OCI-LY7 (cell line): ENCODE results near the gene P2RX1. TPM values are rescaled to one million over a fixed set of nuclear protein-coding genes. Genes with fewer than 3 reads are reported as not detected.

Source experiments
- BruUV-seq: library from RNA; stranded (reverse); fragments of 400-500 nt; replicated peaks from 2 replicates; lab custom pipeline; 2021; lab: Mats Ljungman, UMichigan
- CTCF ChIA-PET: fragments of 300-600 bp; sonication (Branson Sonifier 250); formaldehyde crosslinking; loops from one replicate; lab custom pipeline; 2022; ENCODE audit warnings: antibody characterized with exemption; ENCODE audit not compliant: unreplicated experiment; lab: Charles Lee
- POLR2A ChIA-PET: fragments of 300-600 bp; sonication (Branson Sonifier 250); formaldehyde crosslinking; loops from one replicate; lab custom pipeline; 2022; ENCODE audit warnings: antibody characterized with exemption; lab: Charles Lee
- DNase-seq: peaks from one replicate; pipeline ENCODE4 v3.0.0-alpha.2; 2015; ENCODE audit warnings: low spot score
- H2AFZ ChIP-seq: fragments of 200-600 bp; sonication (generic), shearing (Covaris generic); 2 replicates; pipeline ENCODE4 v1.6.1; 2014; ENCODE audit warnings: mild to moderate bottlenecking, antibody characterized with exemption, low read length, moderate library complexity
- H3K27ac ChIP-seq: fragments of 200-600 bp; sonication (generic); 2 replicates; pipeline ENCODE4 v1.5.1; 2014; ENCODE audit warnings: mixed run types, low read depth, mild to moderate bottlenecking, moderate library complexity, low read length, inconsistent platforms; ENCODE audit not compliant: poor library complexity, severe bottlenecking
- H3K36me3 ChIP-seq: fragments of 200-600 bp; sonication (generic); 2 replicates; pipeline ENCODE4 v1.6.1; 2014; ENCODE audit warnings: mild to moderate bottlenecking, antibody characterized with exemption, low read length, moderate library complexity, mixed read lengths; ENCODE audit not compliant: insufficient read depth
- H3K4me1 ChIP-seq: fragments of 200-600 bp; sonication (generic); 2 replicates; pipeline ENCODE4 v1.5.1; 2014; ENCODE audit warnings: mild to moderate bottlenecking, low read length; ENCODE audit not compliant: insufficient read depth, poor library complexity, severe bottlenecking
- H3K4me2 ChIP-seq: fragments of 200-600 bp; sonication (generic); 2 replicates; pipeline ENCODE4 v1.6.1; 2014; ENCODE audit warnings: mild to moderate bottlenecking, low read length
- H3K4me3 ChIP-seq: fragments of 200-600 bp; sonication (generic); 2 replicates; pipeline ENCODE4 v1.5.1; 2014; ENCODE audit warnings: mild to moderate bottlenecking, low read depth, low read length; ENCODE audit not compliant: poor library complexity, severe bottlenecking
- H3K79me2 ChIP-seq: fragments of 200-600 bp; sonication (generic); 2 replicates; pipeline ENCODE4 v1.6.1; 2016; ENCODE audit warnings: low read depth, mild to moderate bottlenecking, low read length, moderate library complexity, mixed read lengths; ENCODE audit not compliant: insufficient read depth
- H3K9me2 ChIP-seq: fragments of 200-600 bp; sonication (generic); 2 replicates; pipeline ENCODE4 v1.6.1; 2016; ENCODE audit warnings: mild to moderate bottlenecking, low read length, mixed read lengths; ENCODE audit not compliant: insufficient read depth
- H3K9me3 ChIP-seq: fragments of 200-600 bp; sonication (generic); 2 replicates; pipeline ENCODE4 v1.6.1; 2014; ENCODE audit warnings: mild to moderate bottlenecking, mixed run types, low read length, mixed read lengths
- H4K20me1 ChIP-seq: fragments of 200-600 bp; sonication (generic); 2 replicates; pipeline ENCODE4 v1.6.1; 2014; ENCODE audit warnings: mild to moderate bottlenecking, antibody characterized with exemption, low read length, moderate library complexity, mixed read lengths; ENCODE audit not compliant: insufficient read depth
- CTCF ChIP-seq: fragments of 200-600 bp; sonication (generic); conservative IDR thresholded peaks from 2 replicates; pipeline ENCODE4 v1.5.1; 2014; ENCODE audit warnings: mild to moderate bottlenecking, antibody characterized with exemption, low read length, moderate library complexity, mixed read lengths
- EZH2phosphoT487 ChIP-seq: fragments of 200-600 bp; sonication (generic); IDR thresholded peaks from 2 replicates; pipeline ENCODE4 v1.6.1; 2018; ENCODE audit warnings: low read depth, borderline replicate concordance, mild to moderate bottlenecking, mixed run types, antibody characterized with exemption, low read length, moderate library complexity, mixed read lengths
- intact Hi-C: fragments of 100-400 bp; cut with micrococcal nuclease; formaldehyde crosslinking; loops from one replicate; pipeline ENCODE4 v1.10.0; 2022; ENCODE audit not compliant: unreplicated experiment
- total RNA-seq, 2 experiments: library from RNA; depleted of rRNA in 1 of 2; stranded (reverse); fragments of >200 nt in 1 of 2; shearing (Covaris generic) in 1 of 2; gene quantifications; 2 replicates each; pipeline ENCODE4 v1.2.3, GENCODE V29; 2014 to 2022

P2RX1 gene
- total RNA-seq, 2 experiments from 2014 or later = 0.69 to 4.5 TPM

- no peaks in the 10 kb centered on the region for H3K4me1 ChIP-seq
- H3K4me3 ChIP-seq = no peak overlapping the region
- H2AFZ ChIP-seq = no peak overlapping the region
- BruUV-seq = no TSS peak
- DNase-seq = no peak
- no peak for TF ChIP-seq CTCF
- TF ChIP-seq EZH2phosphoT487 = no peak
- intact Hi-C loops = no loop called here
- no peak overlapping the region for H3K27ac ChIP-seq
- H3K4me2 ChIP-seq = no peak overlapping the region
- no peaks in the 10 kb centered on the region for H3K36me3 ChIP-seq
- H3K9me2 ChIP-seq = no peaks in the 10 kb centered on the region
- H4K20me1 ChIP-seq = no peaks in the 10 kb centered on the region
- CTCF ChIA-PET = no interaction called here
- H3K79me2 ChIP-seq = no peaks in the 10 kb centered on the region
- no peaks in the 10 kb centered on the region for H3K9me3 ChIP-seq
- POLR2A ChIA-PET = no interaction called here
Observed at GRCh38 chr17:3860939-3861700, 55.1 kb downstream of the P2RX1 start.

GRCh38 chr17:3859940-3860339 lies 56.3 kb downstream of the P2RX1 start:
- no peak for DNase-seq
- Histone ChIP-seq H2AFZ (no peak overlapping the region), H3K4me3 (no peak overlapping the region), H3K36me3 (no peaks in the 10 kb centered on the region), H3K9me2 (no peaks in the 10 kb centered on the region), H3K79me2 (no peaks in the 10 kb centered on the region), H3K9me3 (no peaks in the 10 kb centered on the region), H3K27ac (no peak overlapping the region), H4K20me1 (no peaks in the 10 kb centered on the region), H3K4me2 (no peak overlapping the region), H3K4me1 (no peaks in the 10 kb centered on the region)
- intact Hi-C loops = no loop called here
- BruUV-seq = no TSS peak
- CTCF ChIA-PET = no interaction called here
- POLR2A ChIA-PET = no interaction called here
- TF ChIP-seq EZH2phosphoT487 (no peak), CTCF (no peak)
